Measurements from ENCODE around the gene NRG3. TPM values are rescaled to one million over a fixed set of nuclear protein-coding genes. Genes with fewer than 3 reads are reported as not detected.

NRG3 gene
- total RNA-seq, 2 donors from 2014 or later, result 1.7 to 2.3 TPM

DNA sequence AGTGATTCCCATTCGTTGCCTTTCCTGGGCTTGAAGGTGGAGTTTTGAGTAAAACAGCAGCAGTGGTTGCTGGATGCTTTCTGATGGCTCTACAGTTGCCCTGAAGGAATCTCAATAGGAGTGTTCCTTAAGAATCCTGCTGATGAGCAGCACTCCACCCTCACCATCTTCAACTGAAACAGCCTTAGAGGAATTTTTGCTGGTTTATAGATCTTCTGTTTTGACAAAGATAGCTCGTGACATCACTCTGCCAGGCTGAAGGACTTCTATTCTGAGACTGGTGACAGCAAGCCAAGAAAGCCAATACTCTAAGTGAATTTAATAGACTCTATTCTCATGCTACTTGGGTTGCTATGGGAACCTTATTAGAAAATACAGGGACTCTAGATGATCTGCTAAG, 1014.7 kb downstream of the NRG3 start:
- no peak for DNase-seq
- no peak overlapping the region for H3K4me3 ChIP-seq (ENCODE audit: low read length)

GRCh38 chr10:82890573-82890972, 1015.6 kb downstream of the NRG3 start:
- H3K36me3 ChIP-seq (ENCODE audit: control insufficient read depth, insufficient read depth, low read length), result no peaks in the 10 kb centered on the region
- H3K36me3 Mint-ChIP-seq (ENCODE audit: low read depth), result no peaks in the 10 kb centered on the region
- H3K27me3 ChIP-seq (ENCODE audit: control insufficient read depth, insufficient read depth, low read length, poor library complexity, severe bottlenecking), result no peaks in the 10 kb centered on the region
- H3K9me3 ChIP-seq (ENCODE audit: control insufficient read depth, low read length), result no peaks in the 10 kb centered on the region
- TF ChIP-seq CTCF (conservative IDR thresholded peaks at IDR 0.05), result no peak
- H3K4me3 Mint-ChIP-seq, result no peak overlapping the region
- peaks cover 5% of the 10 kb centered on the region for H3K4me1 Mint-ChIP-seq
- H3K27me3 Mint-ChIP-seq (ENCODE audit: insufficient read depth), result no peaks in the 10 kb centered on the region
- no peak for DNase-seq
- 89% methylated on average over 5 of the region's 5 CpGs; no CpG with 5 or more reads in 1 of the 2 experiments for WGBS, 2 experiments (ENCODE audit: insufficient coverage in 1 of 2, insufficient read length in 1 of 2)
- H3K9me3 Mint-ChIP-seq, result no peaks in the 10 kb centered on the region
- H3K4me3 ChIP-seq (ENCODE audit: low read length), result no peak overlapping the region
- peaks cover 6% of the 10 kb centered on the region for H3K4me1 ChIP-seq (ENCODE audit: control insufficient read depth, insufficient read depth, low read length)
- no peak overlapping the region for H3K9ac ChIP-seq (ENCODE audit: extremely low read depth, low read length, poor library complexity, severe bottlenecking)
- H3K27ac ChIP-seq (ENCODE audit: low read depth, low read length), result no peak overlapping the region
- no peak overlapping the region for H3K27ac Mint-ChIP-seq

More for the DNA sequence above, 1014.7 kb downstream of the NRG3 start:
- Histone ChIP-seq H3K36me3 (ENCODE audit: control insufficient read depth, insufficient read depth, low read length) (no peaks in the 10 kb centered on the region), H3K4me1 (ENCODE audit: control insufficient read depth, insufficient read depth, low read length) (peaks cover 6% of the 10 kb centered on the region), H3K9ac (ENCODE audit: extremely low read depth, low read length, poor library complexity, severe bottlenecking) (no peak overlapping the region), H3K27me3 (ENCODE audit: control insufficient read depth, insufficient read depth, low read length, poor library complexity, severe bottlenecking) (no peaks in the 10 kb centered on the region), H3K9me3 (ENCODE audit: control insufficient read depth, low read length) (no peaks in the 10 kb centered on the region), H3K27ac (ENCODE audit: low read depth, low read length) (no peak overlapping the region)
- Mint-ChIP-seq H3K4me1 (peaks cover 5% of the 10 kb centered on the region), H3K9me3 (no peaks in the 10 kb centered on the region), H3K27ac (no peak overlapping the region), H3K27me3 (ENCODE audit: insufficient read depth) (no peaks in the 10 kb centered on the region), H3K4me3 (peak overlapping the region; percentile 39), H3K36me3 (ENCODE audit: low read depth) (no peaks in the 10 kb centered on the region)
- no peak for TF ChIP-seq CTCF (conservative IDR thresholded peaks at IDR 0.05)
- WGBS, 2 experiments (ENCODE audit: insufficient coverage in 1 of 2, insufficient read length in 1 of 2), result 80 to 90% methylated on average over 1 to 2 of the region's 2 CpGs

GRCh38 chr10:82908096-82908495, 1033.1 kb downstream of the NRG3 start:
- Histone ChIP-seq H3K4me3 (ENCODE audit: low read length) (no peak overlapping the region), H3K9me3 (ENCODE audit: control insufficient read depth, low read length) (no peaks in the 10 kb centered on the region), H3K36me3 (ENCODE audit: control insufficient read depth, insufficient read depth, low read length) (no peaks in the 10 kb centered on the region), H3K9ac (ENCODE audit: extremely low read depth, low read length, poor library complexity, severe bottlenecking) (no peak overlapping the region), H3K27me3 (ENCODE audit: control insufficient read depth, insufficient read depth, low read length, poor library complexity, severe bottlenecking) (no peaks in the 10 kb centered on the region), H3K27ac (ENCODE audit: low read depth, low read length) (no peak overlapping the region), H3K4me1 (ENCODE audit: control insufficient read depth, insufficient read depth, low read length) (no peaks in the 10 kb centered on the region)
- no peak for DNase-seq
- no peak overlapping the region for H3K4me3 Mint-ChIP-seq
- TF ChIP-seq CTCF (conservative IDR thresholded peaks at IDR 0.05), result no peak
- H3K9me3 Mint-ChIP-seq, result no peaks in the 10 kb centered on the region
- WGBS, 2 experiments (ENCODE audit: insufficient coverage in 1 of 2, insufficient read length in 1 of 2), result 97 to 100% methylated on average over 1 of the region's 1 CpG
- no peaks in the 10 kb centered on the region for H3K27me3 Mint-ChIP-seq (ENCODE audit: insufficient read depth)
- H3K27ac Mint-ChIP-seq, result no peak overlapping the region
- H3K36me3 Mint-ChIP-seq (ENCODE audit: low read depth), result no peaks in the 10 kb centered on the region
- no peaks in the 10 kb centered on the region for H3K4me1 Mint-ChIP-seq

Measured in endodermal cell (in vitro differentiated cells).